Cerebellar nuclear complex (tissue), 1 donor: ENCODE results near the gene HAUS5.
A peak's percentile ranks its signal among the peaks of the same experiment; 100 is the strongest.
"Not testable (repeated sequence)": the region's sequence is repeated elsewhere in the genome, so short reads cannot be mapped to it uniquely, and the experiment has no call there.

Experiments used
- DNase-seq, 2 experiments: peaks; one replicate each; lab custom pipeline; 2025; lab: John Stamatoyannopoulos, UW

Gene HAUS5, protein sequence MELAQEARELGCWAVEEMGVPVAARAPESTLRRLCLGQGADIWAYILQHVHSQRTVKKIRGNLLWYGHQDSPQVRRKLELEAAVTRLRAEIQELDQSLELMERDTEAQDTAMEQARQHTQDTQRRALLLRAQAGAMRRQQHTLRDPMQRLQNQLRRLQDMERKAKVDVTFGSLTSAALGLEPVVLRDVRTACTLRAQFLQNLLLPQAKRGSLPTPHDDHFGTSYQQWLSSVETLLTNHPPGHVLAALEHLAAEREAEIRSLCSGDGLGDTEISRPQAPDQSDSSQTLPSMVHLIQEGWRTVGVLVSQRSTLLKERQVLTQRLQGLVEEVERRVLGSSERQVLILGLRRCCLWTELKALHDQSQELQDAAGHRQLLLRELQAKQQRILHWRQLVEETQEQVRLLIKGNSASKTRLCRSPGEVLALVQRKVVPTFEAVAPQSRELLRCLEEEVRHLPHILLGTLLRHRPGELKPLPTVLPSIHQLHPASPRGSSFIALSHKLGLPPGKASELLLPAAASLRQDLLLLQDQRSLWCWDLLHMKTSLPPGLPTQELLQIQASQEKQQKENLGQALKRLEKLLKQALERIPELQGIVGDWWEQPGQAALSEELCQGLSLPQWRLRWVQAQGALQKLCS

DNA sequence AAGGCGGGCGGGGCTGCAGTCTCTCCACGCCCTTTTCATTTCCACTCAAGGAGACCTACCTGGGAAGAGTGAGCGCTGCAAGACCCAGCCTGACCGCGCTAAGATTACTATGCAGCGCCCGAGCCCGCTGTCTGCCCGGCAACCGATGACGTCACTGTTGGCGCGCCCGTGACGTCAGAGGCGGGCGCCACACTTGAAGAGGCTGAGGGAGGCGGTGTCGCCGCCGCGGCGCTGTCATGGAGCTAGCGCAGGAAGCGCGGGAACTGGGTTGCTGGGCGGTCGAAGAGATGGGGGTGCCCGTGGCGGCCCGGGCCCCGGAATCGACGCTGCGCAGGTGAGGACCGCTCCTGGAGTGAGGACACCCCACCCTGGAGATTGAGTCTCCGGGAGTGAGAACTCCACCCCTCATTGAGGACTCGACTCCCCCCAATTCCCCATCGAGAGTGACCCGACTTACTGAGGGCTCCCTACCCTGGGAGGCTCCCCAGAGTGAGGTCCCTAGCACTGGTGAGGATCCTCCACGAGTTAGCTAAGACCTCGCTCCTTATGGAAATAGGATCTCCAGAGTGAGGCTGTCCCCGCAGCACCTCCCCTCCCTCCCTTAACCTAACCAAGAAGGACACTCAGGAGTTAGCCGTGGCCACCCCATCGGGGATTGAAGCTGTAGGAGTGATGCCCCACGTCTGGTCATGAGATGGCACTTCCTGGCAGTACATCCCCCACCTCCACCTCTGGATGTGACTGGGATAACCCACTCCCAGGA is at the start of gene HAUS5:
Gene HAUS5 (plus strand): TSS at position 177 of the 763 bp plus-strand sequence. CDS start 60 bp downstream, at position 237.
- DNase-seq = peak; percentile 21 to 44

DNA sequence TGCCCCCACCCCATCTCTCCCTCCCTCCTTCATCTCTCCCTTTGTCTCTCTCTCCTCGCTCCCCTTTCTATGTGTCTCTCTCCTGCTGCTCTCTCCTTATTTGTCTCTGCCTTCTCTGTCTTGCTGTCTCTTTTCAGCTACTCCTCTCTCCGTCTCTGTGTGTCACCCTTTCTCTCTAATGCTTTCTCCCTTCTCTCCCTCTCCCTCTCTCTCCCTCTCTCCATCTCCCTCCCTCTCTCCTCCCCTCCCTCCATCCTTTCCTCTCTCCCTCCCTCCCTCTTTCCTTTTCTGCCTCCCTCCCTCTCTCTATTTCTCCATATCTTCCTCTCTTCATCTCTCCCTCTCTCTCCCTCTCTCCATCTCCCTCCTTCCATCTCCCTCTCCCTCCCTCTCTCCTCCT is 49.8 kb upstream of the HAUS5 start:
- DNase-seq = no peak

DNA sequence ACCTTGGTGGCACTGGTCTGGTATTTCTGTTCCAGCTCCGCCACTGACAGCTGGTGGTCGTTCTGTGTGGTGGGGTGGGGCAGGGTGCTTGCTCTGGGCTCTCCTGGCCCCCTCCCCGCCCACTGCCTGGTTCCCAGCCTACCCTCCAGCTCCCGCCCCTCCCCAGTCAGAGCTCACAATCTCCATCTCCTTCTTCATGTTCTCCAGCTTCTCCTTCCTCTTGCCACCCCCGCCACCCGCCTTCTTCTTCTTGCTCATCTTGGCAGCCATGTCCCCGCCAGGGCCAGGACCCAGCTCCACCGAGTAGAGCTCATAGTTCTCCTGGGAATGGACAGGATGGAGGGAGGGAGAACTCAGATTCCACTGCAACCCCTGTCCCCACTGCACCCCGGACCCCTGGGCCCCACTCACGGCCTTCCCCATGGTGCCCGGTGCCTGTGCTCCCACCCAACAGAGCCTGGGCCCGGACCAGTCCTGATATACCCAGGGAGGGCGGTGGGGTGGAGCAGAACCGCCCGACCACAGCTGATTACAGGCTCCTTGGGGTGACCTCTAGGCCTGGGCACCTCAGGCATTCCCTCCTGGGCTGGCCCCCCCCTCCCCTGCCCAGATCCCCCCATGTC is 49.2 kb upstream of the HAUS5 start, which contains the start of gene ATP4A:
Gene ATP4A (minus strand): TSS at position 452 of the 623 bp plus-strand sequence. CDS start 29 bp downstream, at position 423.
- no peak for DNase-seq

DNA sequence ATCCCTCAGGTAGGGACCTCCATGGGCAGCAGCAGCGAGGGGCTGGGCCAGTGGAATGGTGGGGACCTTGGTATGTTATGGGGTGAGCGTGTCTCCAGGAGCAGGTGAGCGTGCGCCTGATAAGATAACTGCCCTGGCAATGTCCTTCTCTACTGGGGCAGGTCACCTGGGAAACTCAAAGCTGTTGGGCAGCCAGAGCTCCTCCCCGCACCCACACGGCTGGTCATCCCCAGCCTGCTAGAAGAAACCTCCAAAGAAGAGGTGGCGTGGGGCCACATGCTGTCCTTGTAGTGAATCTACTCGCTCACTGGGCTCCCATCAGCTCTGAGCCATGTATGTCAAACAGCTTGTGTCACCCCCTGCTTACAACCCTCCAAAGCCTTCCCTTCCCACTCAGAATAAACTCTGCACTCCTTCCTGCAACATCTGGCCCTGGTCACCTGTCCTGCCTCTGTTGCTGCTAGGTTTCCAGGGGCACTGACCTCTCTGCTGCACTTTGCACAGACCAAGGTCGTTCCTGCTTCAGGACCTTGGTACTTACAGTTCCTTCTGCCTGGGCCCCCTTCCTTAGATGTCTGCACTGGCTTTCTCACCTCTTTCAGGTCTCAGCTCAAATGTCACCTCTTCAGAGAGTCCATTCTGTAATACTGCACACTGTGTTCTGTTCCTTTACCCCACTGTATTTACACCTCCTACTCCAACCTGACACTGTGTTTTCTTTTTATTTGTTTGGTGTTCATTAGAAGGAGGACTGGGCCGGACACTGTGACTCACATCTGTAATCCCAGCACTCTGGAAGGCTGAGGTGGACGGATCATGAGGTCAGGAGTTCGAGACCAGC is 47.3 kb upstream of the HAUS5 start:
- DNase-seq = no peak

DNA sequence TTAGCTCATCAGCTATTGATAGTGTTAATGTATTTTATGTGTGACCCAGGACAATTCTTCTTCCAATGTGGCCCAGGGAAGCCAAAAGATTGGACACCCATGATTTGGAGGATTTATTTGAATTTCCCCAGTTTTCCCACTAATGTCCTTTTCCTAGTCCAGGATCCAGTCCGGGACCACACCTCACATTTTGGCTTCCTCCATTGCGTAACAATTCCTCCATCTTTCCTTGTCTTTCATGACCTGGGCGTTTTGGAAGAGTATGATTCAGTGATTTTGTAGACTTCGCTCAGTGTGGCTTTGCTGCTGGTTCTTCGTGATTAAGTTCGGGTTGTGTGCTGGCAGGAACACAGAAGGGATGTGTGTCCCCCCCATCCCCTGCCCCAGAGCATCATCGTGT is 45.8 kb upstream of the HAUS5 start:
- DNase-seq = no peak

DNA sequence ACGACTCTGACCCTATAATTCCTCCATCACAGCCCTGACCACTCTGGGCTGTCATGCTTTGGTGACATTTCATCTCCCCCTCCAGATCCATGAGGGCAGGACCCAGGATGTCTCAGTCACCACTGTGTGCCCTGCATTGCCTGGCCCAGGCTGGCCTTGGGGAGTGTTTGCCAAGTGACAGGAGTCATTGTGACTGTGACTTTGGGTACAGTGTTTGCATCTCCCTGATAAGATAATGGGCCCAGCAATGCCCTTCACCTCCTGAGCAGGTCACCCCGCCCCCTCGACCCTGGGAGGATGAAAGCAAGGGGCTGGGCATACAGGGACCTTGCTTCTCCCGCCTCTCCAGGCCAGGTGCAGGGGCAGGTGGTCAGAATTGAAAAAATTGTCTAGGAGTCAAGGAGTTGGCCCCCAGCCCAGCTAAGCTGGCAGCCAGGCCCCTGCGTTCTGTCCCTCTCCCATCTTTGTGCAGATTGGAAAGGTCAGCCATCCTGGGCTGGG is 43.2 kb upstream of the HAUS5 start:
- peak in 1 of 2 experiments; percentile 21 for DNase-seq

DNA sequence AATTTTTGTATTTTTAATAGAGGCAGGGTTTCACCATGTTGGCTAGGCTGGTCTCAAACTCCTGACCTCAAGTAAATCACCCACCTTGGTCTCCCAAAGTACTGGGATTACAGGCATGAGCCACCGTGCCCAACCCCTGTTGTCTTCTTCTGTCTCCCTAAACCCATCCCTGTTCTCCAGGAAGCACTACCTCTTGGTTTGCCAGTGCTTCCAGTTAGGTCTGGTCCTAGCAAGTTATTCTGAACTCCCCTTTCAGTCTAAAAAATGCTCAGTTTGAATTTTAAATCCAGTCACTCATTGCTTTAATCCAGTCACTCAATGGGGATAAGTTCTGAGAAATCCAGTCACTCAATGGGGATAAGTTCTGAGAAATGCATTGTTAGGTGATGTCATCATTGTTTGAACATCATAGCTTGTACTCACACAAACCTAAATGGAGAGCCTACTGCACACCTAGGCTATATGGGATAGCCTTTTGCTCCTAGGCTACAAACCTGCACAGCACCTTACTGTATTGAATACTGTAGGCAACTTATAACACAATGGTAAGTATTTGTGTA is 41.0 kb upstream of the HAUS5 start:
- DNase-seq = no peak

DNA sequence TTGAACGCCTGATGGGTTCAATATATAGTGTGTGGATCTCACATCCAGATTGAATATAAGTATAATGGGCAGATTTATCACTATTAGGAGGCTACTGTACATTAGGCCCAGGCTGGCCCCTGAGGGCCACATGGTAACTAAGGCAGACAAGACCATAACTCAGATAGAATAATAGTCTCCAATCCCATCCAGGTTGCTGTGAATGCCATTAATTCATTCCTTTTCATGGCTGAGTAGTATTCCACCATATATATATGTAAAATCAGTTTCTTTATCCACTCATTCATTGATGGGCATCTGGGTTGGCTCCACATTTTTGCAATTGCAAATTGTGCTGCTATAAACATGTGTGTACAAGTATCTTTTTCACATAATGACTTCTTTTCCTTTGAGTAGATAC is 34.6 kb upstream of the HAUS5 start:
- no peak for DNase-seq

DNA sequence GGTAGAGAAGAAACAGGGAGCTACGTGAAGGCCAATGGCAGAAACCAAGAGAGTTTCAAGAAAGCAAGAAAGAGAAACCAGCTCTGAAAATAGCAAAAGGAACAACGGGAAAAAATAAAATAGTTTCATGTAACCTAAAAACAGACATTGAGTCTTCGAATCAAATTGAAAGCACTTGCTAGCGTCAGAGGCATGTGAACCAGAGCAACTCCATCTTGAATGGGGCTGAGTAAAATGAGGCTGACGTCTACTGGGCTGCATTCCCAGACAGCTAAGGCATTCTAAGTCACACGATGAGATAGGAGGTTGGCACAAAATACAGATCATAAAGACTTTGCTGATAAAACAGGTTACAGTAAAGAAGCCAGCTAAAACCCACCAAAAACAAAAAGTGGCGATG is 33.8 kb upstream of the HAUS5 start:
- DNase-seq = no peak

DNA sequence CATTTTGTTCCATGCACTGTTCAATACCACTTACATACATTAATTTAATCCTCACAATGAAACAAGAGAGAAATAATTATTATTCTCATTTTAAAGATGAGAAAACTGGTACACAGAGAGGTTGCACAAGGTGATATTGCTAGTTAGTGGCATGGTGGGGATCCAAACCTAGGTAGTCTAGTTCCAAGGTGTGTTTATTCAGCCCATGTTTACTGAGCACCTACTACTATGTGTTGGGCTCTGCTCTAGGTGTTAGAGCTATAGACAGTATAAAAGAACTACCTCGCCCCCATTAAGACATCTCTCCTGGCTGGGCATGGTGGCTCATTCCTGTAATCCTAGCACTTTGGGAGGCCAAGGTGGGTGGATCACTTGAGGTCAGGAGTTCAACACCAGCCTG is 29.8 kb upstream of the HAUS5 start:
- DNase-seq = no peak

DNA sequence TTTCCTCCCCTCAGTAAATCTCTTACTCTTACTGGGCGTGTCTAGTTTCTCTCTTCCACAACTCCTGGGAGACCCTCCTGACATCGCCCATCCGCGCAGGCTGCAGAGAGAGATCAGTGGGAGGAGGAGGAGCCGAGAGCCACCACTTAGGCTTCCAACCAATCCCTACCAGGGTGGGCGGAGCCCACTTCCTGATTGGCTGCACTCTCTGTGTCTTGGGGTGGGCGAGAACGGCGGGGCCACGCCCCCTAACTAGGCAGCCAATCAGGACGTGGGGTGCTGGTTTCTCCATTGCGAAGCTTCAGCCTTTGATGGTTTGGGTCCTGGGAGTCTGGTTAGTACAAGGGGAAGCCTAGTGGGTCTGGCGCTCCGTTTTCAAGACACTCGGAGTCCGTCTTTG is 26.7 kb upstream of the HAUS5 start, which contains the start of gene PMIS2:
Gene PMIS2 (plus strand): TSS at position 326 of the 400 bp plus-strand sequence. CDS start 87 bp downstream, outside the sequence.
- no peak for DNase-seq

DNA sequence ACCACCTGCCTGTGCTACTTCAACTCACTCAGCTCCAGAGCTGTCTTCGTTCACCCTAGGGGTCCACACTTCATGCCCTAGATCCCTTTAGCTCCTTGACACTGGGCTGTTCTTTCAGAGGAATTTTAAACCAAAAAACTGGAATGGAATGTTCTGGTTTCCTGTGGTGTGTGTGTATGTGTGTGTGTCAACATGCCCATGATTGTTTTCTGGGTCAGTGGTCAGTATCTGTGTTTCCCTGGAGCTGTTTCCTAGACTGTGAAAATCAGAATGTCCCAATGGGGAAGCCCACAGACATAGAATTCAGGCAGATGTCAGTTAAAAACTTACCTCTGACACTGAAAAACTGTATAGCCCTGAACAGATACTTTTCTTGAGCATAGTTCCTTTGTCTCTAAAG is 25.2 kb upstream of the HAUS5 start:
- no peak for DNase-seq

DNA sequence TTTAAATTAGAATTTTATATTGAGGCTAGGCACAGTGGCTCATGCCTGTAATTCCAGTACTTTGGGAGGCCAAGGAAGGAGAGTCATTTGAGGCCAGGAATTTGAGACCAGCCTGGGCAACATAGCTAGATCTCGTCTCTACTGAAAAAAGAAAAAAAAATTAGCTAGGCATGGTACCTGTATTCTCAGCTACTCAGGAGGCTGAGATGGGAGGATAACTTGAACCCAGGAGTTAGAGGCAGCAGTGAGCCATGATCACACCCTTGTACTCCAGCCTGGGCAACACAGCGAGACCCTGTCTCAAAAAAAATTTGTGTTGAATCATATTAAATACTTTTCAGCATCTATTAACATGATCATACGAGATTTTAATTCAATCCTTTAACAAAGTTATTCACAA is 21.7 kb upstream of the HAUS5 start:
- no peak for DNase-seq

DNA sequence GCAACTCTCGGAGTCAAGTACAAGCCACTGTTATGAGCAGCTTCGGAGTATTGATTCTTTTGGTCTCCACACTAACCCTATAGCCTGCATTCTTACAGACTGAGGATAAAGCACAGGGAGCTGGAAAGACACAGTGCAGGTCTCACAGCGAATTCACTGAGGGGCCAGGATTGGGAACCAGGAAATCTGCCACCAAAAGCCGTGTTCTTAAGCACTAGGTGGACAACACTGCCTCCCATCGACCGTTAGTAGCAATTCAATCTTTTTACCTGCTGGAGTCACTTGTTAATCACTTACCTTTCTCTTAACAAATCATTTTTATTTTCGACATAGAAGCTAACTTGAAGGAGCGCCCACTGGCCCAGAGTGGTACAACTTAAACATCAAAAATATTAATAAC is 20.3 kb upstream of the HAUS5 start:
- no peak for DNase-seq

DNA sequence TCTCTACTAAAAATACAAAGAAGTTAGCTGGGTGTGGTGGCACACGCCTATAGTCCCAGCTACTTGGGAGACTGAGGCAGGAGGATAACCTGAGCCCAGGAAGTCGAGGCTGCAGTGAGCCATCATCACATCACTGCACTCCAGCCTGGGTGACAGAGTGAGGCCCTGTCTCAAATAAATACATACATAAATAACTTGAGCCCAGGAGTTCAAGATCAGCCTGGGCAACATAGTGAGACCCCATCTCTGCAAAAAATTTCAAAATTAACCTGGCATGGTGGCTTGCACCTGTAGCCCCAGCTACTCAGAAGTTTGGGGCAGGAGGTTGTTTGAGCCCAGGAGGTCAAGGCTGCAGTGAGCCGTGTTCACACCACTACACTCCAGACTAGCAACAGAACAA is 17.5 kb upstream of the HAUS5 start:
- DNase-seq = not testable (repeated sequence)

DNA sequence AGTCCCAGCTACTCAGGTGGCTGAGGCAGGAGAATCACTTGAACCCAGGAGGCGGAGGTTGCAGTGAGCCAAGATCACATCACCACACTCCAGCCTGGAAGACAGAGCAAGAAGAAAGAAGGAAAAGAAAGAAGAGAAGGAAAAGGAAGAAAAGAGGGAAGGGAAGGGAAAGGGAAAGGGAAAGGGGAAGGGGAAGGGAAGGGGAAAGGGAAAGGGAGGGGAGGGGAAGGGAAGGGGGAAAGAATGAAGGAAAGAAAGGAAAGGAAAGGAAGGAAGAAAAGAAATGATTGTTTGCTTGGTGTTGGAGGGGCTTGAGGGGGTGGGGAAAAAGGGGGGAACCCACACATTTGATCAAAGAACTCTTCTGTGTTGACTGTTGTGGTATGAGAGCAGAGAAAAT is 16.6 kb upstream of the HAUS5 start:
- no peak for DNase-seq

DNA sequence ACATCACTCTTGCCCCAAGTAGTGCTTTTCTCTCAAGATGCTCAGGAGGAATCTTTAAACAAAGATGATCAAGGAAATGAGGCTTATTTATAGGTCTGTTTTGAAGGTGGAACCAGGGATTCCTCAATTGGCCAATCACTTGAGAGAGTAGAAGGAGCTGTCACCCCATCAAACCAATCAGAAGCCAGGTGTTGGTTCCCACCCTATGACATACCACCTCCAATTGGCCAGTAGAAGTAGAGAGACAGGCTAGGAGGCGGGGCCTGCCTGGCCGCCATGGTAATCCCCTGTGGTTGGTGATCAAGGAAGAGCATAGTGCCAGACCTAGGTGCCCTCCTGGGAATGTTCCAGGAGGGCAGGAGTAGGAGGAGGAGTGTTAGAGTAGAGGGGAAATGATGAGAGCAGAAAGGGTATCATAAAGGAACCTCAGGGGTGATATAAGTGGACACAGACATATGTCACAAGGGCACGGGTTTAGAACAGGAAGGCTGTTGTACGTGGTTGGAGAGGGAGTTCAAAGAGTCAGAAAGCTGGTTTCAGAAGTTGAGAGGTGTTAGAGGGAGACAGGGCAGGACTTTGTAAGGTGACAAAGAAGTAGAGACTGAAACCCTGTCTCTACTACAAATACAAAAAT is 16.1 kb upstream of the HAUS5 start:
- DNase-seq = no peak

DNA sequence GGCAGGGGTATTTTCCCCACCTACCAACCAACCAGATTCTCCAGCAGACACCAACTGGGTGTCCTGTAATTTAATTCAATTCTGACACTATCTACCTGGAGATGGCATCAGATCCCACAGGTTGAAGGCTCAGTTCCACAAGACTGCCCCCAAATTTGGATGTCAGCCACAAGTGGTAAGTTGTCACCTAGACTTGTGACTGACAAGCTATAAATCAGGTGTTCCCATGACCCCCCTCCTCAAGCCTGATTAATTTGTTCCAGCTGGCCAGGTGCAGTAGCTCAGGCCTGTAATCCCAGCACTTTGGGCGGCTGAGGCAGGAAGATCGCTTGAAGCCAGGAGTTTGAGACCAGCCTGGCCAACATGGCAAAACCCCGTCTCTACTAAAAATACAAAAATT is 10.6 kb upstream of the HAUS5 start:
- no peak for DNase-seq

DNA sequence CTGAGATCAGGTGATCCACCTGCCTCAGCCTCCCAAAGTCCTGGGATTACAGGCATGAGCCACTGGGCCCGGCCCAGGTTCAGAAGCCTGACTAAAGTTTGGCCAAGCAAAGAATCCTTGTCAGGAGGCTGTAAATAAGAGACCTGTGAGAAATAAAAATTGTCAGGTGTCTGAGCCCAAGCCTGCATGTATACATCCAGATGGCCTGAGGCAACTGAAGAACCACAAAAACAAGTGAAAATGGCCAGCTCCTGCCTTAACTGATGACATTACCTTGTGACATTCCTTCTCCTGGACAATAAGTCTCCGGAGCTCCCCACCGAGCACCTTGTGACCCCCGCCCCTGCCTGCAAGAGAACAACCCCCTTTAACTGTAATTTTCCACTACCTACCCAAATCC is 8.1 kb upstream of the HAUS5 start:
- DNase-seq = not testable (repeated sequence)

DNA sequence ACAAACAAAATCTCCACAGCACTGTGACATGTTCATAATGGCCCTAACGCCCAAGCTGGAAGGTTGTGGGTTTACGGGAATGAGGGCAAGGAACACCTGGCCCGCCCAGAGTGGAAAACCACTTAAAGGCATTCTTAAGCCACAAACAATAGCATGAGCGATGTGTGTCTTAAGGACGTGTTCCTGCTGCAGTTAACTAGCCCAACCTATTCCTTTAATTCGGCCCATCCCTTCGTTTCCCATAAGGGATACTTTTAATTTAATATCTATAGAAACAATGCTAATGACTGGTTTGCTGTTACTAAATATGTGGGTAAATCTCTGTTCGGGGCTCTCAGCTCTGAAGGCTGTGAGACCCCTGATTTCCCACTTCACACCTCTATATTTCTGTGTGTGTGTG is 5.4 kb upstream of the HAUS5 start:
- not testable (repeated sequence) for DNase-seq
